HEK293 (cell line): ENCODE measurements around the gene TEAD1.

Source experiments
- CTCF ChIA-PET: fragments of 350-600 bp; formaldehyde crosslinking; extraction: SDS; loops from one replicate; lab custom pipeline; 2021; ENCODE audit warnings: antibody characterized with exemption; lab: Yijun Ruan, JAX
- POLR2A ChIA-PET: fragments of 300-600 bp; formaldehyde crosslinking; extraction: SDS; loops from one replicate; lab custom pipeline; 2020; ENCODE audit warnings: antibody characterized with exemption, inconsistent platforms; lab: Yijun Ruan, JAX
- H3K27ac ChIP-seq: fragments of 200-500 bp; sonication (Bioruptor generic); 2 replicates; pipeline ENCODE4 v1.5.1; 2014; ENCODE audit warnings: low read depth, low read length, control low read depth, inconsistent platforms; ENCODE audit errors: extremely low read depth
- H3K36me3 ChIP-seq, 2 experiments: fragments of 200-500 bp in 1 of 2; sonication (Bioruptor generic) in 1 of 2; 1 replicate in 1 of 2; 2 replicates in 1 of 2; pipeline ENCODE4 v1.5.1; 2014 to 2017; ENCODE audit warnings: inconsistent platforms in 2 of 2, low read length in 2 of 2; ENCODE audit not compliant: control insufficient read depth in 2 of 2, insufficient read depth in 1 of 2
- H3K4me1 ChIP-seq: fragments of 200-500 bp; sonication (Bioruptor generic); 2 replicates; pipeline ENCODE4 v1.5.1; 2014; ENCODE audit warnings: mild to moderate bottlenecking, low read length, inconsistent platforms; ENCODE audit not compliant: control insufficient read depth, insufficient read depth
- H3K4me3 ChIP-seq: 2 replicates; pipeline ENCODE4 v1.5.1; 2011; ENCODE audit warnings: low read depth, mild to moderate bottlenecking, control low read depth, low read length, moderate library complexity
- H3K9me3 ChIP-seq: fragments of 200-500 bp; sonication (Bioruptor generic); 2 replicates; pipeline ENCODE4 v1.5.1; 2014; ENCODE audit warnings: low read depth, low read length, inconsistent platforms; ENCODE audit not compliant: control insufficient read depth, insufficient read depth
- HOXD13 ChIP-seq: sonication (generic); formaldehyde crosslinking; IDR thresholded peaks from 2 replicates; pipeline ENCODE4 v1.8.0; 2022; ENCODE audit warnings: missing genetic modification reagents, borderline replicate concordance
- IKZF3 ChIP-seq: fragments of 450-650 bp; IDR thresholded peaks from 2 replicates; pipeline ENCODE4 v1.5.0; 2018; ENCODE audit warnings: missing biosample characterization, mild to moderate bottlenecking, missing genetic modification characterization, moderate library complexity
- SCRT1 ChIP-seq: fragments of 450-650 bp; formaldehyde crosslinking; IDR thresholded peaks from 2 replicates; pipeline ENCODE4 v1.5.1; 2016; ENCODE audit warnings: missing biosample characterization, missing genetic modification characterization, borderline replicate concordance
- SETDB1 ChIP-seq: IDR thresholded peaks from one replicate; pipeline ENCODE4 v1.6.1; 2017; ENCODE audit warnings: mild to moderate bottlenecking, low read length, moderate library complexity, mixed read lengths; ENCODE audit not compliant: insufficient read length
- ZFP37 ChIP-seq: fragments of 450-650 bp; formaldehyde crosslinking; IDR thresholded peaks from 2 replicates; pipeline ENCODE4 v1.5.1; 2016; ENCODE audit warnings: missing biosample characterization, missing genetic modification characterization
- ZFP69B ChIP-seq: fragments of 450-650 bp; formaldehyde crosslinking; IDR thresholded peaks from 2 replicates; pipeline ENCODE4 v1.5.1; 2016; ENCODE audit warnings: missing biosample characterization, missing genetic modification characterization
- ZNF112 ChIP-seq: fragments of 450-650 bp; formaldehyde crosslinking; IDR thresholded peaks from 2 replicates; pipeline ENCODE4 v1.5.0; 2017; ENCODE audit warnings: missing biosample characterization, missing genetic modification characterization
- ZNF133 ChIP-seq: fragments of 450-650 bp; formaldehyde crosslinking; IDR thresholded peaks from 2 replicates; pipeline ENCODE4 v1.5.1; 2016; ENCODE audit warnings: missing biosample characterization, missing genetic modification characterization
- ZNF16 ChIP-seq: fragments of 450-650 bp; formaldehyde crosslinking; IDR thresholded peaks from 2 replicates; pipeline ENCODE4 v1.5.1; 2016; ENCODE audit warnings: low read depth, missing biosample characterization, missing genetic modification characterization
- ZNF266 ChIP-seq: fragments of 450-650 bp; formaldehyde crosslinking; IDR thresholded peaks from 2 replicates; pipeline ENCODE4 v1.5.1; 2016; ENCODE audit warnings: missing biosample characterization, missing genetic modification characterization, low read depth
- ZNF274 ChIP-seq, 2 experiments: fragments of 200-500 bp in 1 of 2; fragments of 450-650 bp in 1 of 2; sonication (Bioruptor generic) in 1 of 2; formaldehyde crosslinking in 1 of 2; IDR thresholded peaks; 2 replicates each; pipeline versions ENCODE4 v1.5.1 to v1.6.1; 2014 to 2016; ENCODE audit warnings: borderline replicate concordance in 1 of 2, inconsistent platforms in 1 of 2, low read length in 1 of 2, missing biosample characterization in 1 of 2, missing genetic modification characterization in 1 of 2
- ZNF404 ChIP-seq: fragments of 450-650 bp; formaldehyde crosslinking; IDR thresholded peaks from 2 replicates; pipeline ENCODE4 v1.5.1; 2017; ENCODE audit warnings: missing biosample characterization, missing genetic modification characterization
- ZNF544 ChIP-seq: fragments of 450-650 bp; formaldehyde crosslinking; IDR thresholded peaks from 2 replicates; pipeline ENCODE4 v1.5.0; 2017; ENCODE audit warnings: missing biosample characterization, missing genetic modification characterization
- ZNF571 ChIP-seq: fragments of 450-650 bp; formaldehyde crosslinking; IDR thresholded peaks from 2 replicates; pipeline ENCODE4 v1.5.0; 2017; ENCODE audit warnings: missing biosample characterization, missing genetic modification characterization
- ZNF747 ChIP-seq: fragments of 450-650 bp; formaldehyde crosslinking; IDR thresholded peaks from 2 replicates; pipeline ENCODE4 v1.5.1; 2016; ENCODE audit warnings: missing biosample characterization, missing genetic modification characterization
- ZNF791 ChIP-seq: fragments of 450-650 bp; formaldehyde crosslinking; IDR thresholded peaks from 2 replicates; pipeline ENCODE4 v1.5.1; 2016; ENCODE audit warnings: missing biosample characterization, missing genetic modification characterization
- TF ChIP-seq, protein P1 (sequence below): fragments of 450-650 bp; formaldehyde crosslinking; IDR thresholded peaks from 2 replicates; pipeline ENCODE4 v1.5.1; 2016; ENCODE audit warnings: missing biosample characterization, missing genetic modification characterization, low read depth
- TF ChIP-seq, protein P2 (sequence below): fragments of 450-650 bp; IDR thresholded peaks from 2 replicates; pipeline ENCODE4 v1.5.1; 2018; ENCODE audit warnings: missing biosample characterization, mild to moderate bottlenecking, missing genetic modification characterization
- TF ChIP-seq, protein P3 (sequence below): fragments of 450-650 bp; formaldehyde crosslinking; IDR thresholded peaks from 2 replicates; pipeline ENCODE4 v1.5.1; 2016; ENCODE audit warnings: missing biosample characterization, missing genetic modification characterization
- TF ChIP-seq, protein P4 (sequence below): fragments of 450-650 bp; formaldehyde crosslinking; IDR thresholded peaks from 2 replicates; pipeline ENCODE4 v1.5.1; 2016; ENCODE audit warnings: missing biosample characterization, missing genetic modification characterization
- TF ChIP-seq, protein P5 (sequence below): fragments of 450-650 bp; formaldehyde crosslinking; IDR thresholded peaks from 2 replicates; pipeline ENCODE4 v1.5.1; 2016; ENCODE audit warnings: missing biosample characterization, missing genetic modification characterization
- TF ChIP-seq, protein P6 (sequence below): fragments of 450-650 bp; formaldehyde crosslinking; IDR thresholded peaks from 2 replicates; pipeline ENCODE4 v1.5.1; 2017; ENCODE audit warnings: missing biosample characterization, missing genetic modification characterization

TEAD1 gene

DNA sequence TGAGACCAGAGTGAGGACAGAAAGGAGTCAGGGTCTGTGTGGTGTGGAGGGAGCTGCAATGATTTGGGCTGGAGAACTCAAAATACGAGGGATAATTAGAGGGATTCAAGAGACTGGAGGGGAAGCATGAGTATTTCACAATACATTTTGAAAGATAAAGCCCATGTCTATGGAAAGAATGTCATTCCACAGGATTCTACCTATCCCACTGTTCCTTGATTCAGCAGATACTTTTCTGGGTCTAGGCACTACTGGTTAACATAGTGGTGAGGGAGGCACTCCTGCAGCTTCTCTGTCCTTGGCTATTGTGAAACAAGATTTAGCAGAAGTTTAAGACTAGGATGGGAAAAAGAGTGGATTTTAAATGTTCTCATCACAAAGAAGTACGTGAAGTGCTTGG lies 262.0 kb downstream of the TEAD1 start (continued):
- TF ChIP-seq, protein P1, sequence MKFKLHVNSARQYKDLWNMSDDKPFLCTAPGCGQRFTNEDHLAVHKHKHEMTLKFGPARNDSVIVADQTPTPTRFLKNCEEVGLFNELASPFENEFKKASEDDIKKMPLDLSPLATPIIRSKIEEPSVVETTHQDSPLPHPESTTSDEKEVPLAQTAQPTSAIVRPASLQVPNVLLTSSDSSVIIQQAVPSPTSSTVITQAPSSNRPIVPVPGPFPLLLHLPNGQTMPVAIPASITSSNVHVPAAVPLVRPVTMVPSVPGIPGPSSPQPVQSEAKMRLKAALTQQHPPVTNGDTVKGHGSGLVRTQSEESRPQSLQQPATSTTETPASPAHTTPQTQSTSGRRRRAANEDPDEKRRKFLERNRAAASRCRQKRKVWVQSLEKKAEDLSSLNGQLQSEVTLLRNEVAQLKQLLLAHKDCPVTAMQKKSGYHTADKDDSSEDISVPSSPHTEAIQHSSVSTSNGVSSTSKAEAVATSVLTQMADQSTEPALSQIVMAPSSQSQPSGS: no peak
- TF ChIP-seq, protein P2, sequence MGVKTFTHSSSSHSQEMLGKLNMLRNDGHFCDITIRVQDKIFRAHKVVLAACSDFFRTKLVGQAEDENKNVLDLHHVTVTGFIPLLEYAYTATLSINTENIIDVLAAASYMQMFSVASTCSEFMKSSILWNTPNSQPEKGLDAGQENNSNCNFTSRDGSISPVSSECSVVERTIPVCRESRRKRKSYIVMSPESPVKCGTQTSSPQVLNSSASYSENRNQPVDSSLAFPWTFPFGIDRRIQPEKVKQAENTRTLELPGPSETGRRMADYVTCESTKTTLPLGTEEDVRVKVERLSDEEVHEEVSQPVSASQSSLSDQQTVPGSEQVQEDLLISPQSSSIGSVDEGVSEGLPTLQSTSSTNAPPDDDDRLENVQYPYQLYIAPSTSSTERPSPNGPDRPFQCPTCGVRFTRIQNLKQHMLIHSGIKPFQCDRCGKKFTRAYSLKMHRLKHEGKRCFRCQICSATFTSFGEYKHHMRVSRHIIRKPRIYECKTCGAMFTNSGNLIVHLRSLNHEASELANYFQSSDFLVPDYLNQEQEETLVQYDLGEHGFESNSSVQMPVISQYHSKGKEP: no peak
- TF ChIP-seq ZNF791 (tag by site-specific recombination) (no peak), ZNF274 (IDR thresholded peaks at IDR 0.05; ENCODE audit: low read length) (no peak), ZNF274 (tag by site-specific recombination; IDR thresholded peaks at IDR 0.05; ENCODE audit: borderline replicate concordance) (no peak), ZNF112 (tag by site-specific recombination) (no peak), ZNF266 (tag by site-specific recombination) (no peak)

DNA sequence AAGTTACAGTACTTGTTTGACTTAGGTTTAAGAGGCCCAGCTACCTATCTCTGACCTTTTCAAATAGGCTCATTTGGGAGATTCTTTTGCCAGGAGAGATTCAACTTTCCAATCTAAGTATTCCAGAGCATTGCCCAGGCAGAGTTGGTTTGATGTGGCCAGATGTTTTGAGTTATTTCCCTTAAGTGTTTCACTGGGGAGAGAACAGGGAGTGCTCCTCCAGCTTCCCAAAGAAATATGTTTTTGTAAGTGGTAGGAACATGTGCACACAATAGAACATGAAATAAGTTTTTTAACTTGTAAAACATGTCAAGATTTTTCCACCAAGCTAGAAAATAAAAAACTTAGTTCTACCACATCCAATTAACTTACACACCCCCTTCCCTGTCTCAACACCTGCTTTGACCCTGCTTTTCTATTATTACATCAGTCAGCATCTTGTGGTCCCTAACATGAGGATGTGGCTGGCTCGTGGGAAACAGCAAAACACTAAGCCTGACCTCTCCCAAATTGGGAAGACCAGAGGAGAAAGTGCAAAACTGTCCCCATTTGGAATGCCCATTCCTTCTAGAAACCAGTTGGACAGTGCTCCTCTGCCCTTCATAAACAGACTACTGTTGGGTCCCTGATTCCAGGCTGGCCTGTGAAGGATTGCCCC lies 264.5 kb downstream of the TEAD1 start:
- ChIA-PET CTCF (no interaction called here), POLR2A (no interaction called here)
- Histone ChIP-seq H3K4me1 (no peaks in the 10 kb centered on the region), H3K4me3 (no peak overlapping the region), H3K36me3 (peaks cover 0 to 68% of the 10 kb centered on the region in 2 experiments; a peak in 1 of 3 replicates), H3K9me3 (no peaks in the 10 kb centered on the region), H3K27ac (no peak overlapping the region)
- TF ChIP-seq IKZF3 (tag by site-specific recombination) (no peak), ZNF571 (tag by site-specific recombination) (no peak), SCRT1 (tag by site-specific recombination) (no peak), ZNF747 (tag by site-specific recombination) (no peak), ZNF16 (tag by site-specific recombination) (no peak), ZFP37 (tag by site-specific recombination) (no peak), ZNF133 (tag by site-specific recombination) (no peak), SETDB1 (no peak), ZFP69B (tag by site-specific recombination) (no peak), HOXD13 (CRISPR knock-in tag) (no peak), ZNF791 (tag by site-specific recombination) (no peak), ZNF544 (no peak), ZNF274 (IDR thresholded peaks at IDR 0.05; ENCODE audit: low read length) (no peak), ZNF274 (tag by site-specific recombination; IDR thresholded peaks at IDR 0.05; ENCODE audit: borderline replicate concordance) (no peak), ZNF404 (tag by site-specific recombination) (no peak)
- TF ChIP-seq, protein P3, sequence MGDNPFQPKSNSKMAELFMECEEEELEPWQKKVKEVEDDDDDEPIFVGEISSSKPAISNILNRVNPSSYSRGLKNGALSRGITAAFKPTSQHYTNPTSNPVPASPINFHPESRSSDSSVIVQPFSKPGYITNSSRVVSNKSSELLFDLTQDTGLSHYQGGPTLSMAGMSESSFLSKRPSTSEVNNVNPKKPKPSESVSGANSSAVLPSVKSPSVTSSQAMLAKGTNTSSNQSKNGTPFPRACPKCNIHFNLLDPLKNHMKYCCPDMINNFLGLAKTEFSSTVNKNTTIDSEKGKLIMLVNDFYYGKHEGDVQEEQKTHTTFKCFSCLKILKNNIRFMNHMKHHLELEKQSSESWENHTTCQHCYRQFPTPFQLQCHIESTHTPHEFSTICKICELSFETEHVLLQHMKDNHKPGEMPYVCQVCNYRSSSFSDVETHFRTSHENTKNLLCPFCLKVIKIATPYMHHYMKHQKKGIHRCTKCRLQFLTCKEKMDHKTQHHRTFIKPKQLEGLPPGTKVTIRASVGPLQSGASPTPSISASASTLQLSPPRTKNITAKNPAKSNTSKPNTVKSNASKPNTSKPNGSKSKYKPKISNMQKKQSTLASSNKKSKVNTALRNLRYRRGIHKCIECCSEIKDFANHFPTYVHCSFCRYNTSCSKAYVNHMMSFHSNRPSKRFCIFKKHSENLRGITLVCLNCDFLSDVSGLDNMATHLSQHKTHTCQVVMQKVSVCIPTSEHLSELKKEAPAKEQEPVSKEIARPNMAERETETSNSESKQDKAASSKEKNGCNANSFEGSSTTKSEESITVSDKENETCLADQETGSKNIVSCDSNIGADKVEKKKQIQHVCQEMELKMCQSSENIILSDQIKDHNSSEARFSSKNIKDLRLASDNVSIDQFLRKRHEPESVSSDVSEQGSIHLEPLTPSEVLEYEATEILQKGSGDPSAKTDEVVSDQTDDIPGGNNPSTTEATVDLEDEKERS (tag by site-specific recombination): no peak
- TF ChIP-seq, protein P4, sequence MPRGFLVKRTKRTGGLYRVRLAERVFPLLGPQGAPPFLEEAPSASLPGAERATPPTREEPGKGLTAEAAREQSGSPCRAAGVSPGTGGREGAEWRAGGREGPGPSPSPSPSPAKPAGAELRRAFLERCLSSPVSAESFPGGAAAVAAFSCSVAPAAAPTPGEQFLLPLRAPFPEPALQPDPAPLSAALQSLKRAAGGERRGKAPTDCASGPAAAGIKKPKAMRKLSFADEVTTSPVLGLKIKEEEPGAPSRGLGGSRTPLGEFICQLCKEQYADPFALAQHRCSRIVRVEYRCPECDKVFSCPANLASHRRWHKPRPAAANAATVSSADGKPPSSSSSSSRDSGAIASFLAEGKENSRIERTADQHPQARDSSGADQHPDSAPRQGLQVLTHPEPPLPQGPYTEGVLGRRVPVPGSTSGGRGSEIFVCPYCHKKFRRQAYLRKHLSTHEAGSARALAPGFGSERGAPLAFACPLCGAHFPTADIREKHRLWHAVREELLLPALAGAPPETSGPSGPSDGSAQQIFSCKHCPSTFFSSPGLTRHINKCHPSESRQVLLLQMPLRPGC (tag by site-specific recombination): no peak
- TF ChIP-seq, protein P5, sequence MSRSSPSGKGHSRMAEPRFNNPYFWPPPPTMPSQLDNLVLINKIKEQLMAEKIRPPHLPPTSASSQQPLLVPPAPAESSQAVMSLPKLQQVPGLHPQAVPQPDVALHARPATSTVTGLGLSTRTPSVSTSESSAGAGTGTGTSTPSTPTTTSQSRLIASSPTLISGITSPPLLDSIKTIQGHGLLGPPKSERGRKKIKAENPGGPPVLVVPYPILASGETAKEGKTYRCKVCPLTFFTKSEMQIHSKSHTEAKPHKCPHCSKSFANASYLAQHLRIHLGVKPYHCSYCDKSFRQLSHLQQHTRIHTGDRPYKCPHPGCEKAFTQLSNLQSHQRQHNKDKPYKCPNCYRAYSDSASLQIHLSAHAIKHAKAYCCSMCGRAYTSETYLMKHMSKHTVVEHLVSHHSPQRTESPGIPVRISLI: no peak
- TF ChIP-seq, protein P6, sequence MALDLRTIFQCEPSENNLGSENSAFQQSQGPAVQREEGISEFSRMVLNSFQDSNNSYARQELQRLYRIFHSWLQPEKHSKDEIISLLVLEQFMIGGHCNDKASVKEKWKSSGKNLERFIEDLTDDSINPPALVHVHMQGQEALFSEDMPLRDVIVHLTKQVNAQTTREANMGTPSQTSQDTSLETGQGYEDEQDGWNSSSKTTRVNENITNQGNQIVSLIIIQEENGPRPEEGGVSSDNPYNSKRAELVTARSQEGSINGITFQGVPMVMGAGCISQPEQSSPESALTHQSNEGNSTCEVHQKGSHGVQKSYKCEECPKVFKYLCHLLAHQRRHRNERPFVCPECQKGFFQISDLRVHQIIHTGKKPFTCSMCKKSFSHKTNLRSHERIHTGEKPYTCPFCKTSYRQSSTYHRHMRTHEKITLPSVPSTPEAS (tag by site-specific recombination): no peak
